GM12878 (cell line): Measurements from ENCODE around the gene HSPA2.

ENCODE experiments used
- CHD2 ChIP-seq: IDR thresholded peaks from 2 replicates; pipeline ENCODE4 v1.6.1; 2011; ENCODE audit warnings: low read depth, low read length, improper control_type of control experiment, borderline replicate concordance
- CTCF ChIP-seq, 3 experiments: IDR thresholded peaks in 2 of 3; conservative IDR thresholded peaks in 1 of 3; 2 replicates each; pipeline ENCODE4 v1.5.1; 2011; ENCODE audit warnings: low read depth in 3 of 3, low read length in 3 of 3, mild to moderate bottlenecking in 3 of 3, control low read depth in 2 of 3, moderate library complexity in 2 of 3, inconsistent platforms in 1 of 3, mixed read lengths in 1 of 3; ENCODE audit not compliant: control insufficient read depth in 2 of 3, insufficient read depth in 1 of 3; ENCODE audit errors: extremely low read depth in 1 of 3
- FOS ChIP-seq: IDR thresholded peaks from 3 replicates; pipeline ENCODE4 v1.6.1; 2011; ENCODE audit warnings: borderline replicate concordance; ENCODE audit not compliant: insufficient read length; ENCODE audit errors: extremely low read depth
- FOXM1 ChIP-seq: IDR thresholded peaks from 2 replicates; pipeline ENCODE4 v1.6.1; 2012; ENCODE audit warnings: low read depth, mild to moderate bottlenecking, inconsistent platforms, low read length, moderate library complexity
- MYC ChIP-seq: IDR thresholded peaks from 2 replicates; pipeline ENCODE4 v1.6.1; 2011; ENCODE audit warnings: mild to moderate bottlenecking, low read length, moderate library complexity, inconsistent platforms; ENCODE audit not compliant: insufficient read depth, insufficient replicate concordance, insufficient read length, severe bottlenecking
- POLR2A ChIP-seq: IDR thresholded peaks from 2 replicates; pipeline ENCODE4 v1.6.1; 2011; ENCODE audit warnings: low read depth, mild to moderate bottlenecking, low read length
- POLR2AphosphoS5 ChIP-seq: IDR thresholded peaks from 2 replicates; pipeline ENCODE4 v1.6.1; 2011; ENCODE audit warnings: mild to moderate bottlenecking, low read length, inconsistent platforms
- TF ChIP-seq, protein P1 (sequence below): IDR thresholded peaks from 2 replicates; pipeline ENCODE4 v1.6.1; 2011; ENCODE audit warnings: borderline replicate concordance, low read depth, mild to moderate bottlenecking, moderate library complexity, low read length; ENCODE audit not compliant: insufficient read depth, poor library complexity, severe bottlenecking

- no peak for TF ChIP-seq CHD2
- TF ChIP-seq FOXM1, result no peak
- TF ChIP-seq, protein P1, sequence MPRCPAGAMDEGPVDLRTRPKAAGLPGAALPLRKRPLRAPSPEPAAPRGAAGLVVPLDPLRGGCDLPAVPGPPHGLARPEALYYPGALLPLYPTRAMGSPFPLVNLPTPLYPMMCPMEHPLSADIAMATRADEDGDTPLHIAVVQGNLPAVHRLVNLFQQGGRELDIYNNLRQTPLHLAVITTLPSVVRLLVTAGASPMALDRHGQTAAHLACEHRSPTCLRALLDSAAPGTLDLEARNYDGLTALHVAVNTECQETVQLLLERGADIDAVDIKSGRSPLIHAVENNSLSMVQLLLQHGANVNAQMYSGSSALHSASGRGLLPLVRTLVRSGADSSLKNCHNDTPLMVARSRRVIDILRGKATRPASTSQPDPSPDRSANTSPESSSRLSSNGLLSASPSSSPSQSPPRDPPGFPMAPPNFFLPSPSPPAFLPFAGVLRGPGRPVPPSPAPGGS, result no peak
- TF ChIP-seq CTCF (IDR thresholded peaks at IDR 0.05 in 2 of 3, conservative IDR thresholded peaks at IDR 0.05 in 1 of 3; ENCODE audit: control insufficient read depth in 2 of 3, extremely low read depth in 1 of 3, insufficient read depth in 1 of 3, low read depth in 3 of 3, low read length in 3 of 3), result no peak
- no peak for TF ChIP-seq POLR2A
- TF ChIP-seq FOS, result no peak
- no peak for TF ChIP-seq MYC
- TF ChIP-seq POLR2AphosphoS5, result no peak
Observed at GRCh38 chr14:64502887-64503433, 37.6 kb upstream of the HSPA2 start.
